Measurements from ENCODE around the gene KCND1. TPM values are rescaled to one million over a fixed set of nuclear protein-coding genes. Genes with fewer than 3 reads are reported as not detected.

Gene KCND1
- polyA plus RNA-seq (3.7 and 4.8 TPM in 2 replicates), polyA minus RNA-seq (1.2 and 2.7 TPM in 2 replicates)

DNA sequence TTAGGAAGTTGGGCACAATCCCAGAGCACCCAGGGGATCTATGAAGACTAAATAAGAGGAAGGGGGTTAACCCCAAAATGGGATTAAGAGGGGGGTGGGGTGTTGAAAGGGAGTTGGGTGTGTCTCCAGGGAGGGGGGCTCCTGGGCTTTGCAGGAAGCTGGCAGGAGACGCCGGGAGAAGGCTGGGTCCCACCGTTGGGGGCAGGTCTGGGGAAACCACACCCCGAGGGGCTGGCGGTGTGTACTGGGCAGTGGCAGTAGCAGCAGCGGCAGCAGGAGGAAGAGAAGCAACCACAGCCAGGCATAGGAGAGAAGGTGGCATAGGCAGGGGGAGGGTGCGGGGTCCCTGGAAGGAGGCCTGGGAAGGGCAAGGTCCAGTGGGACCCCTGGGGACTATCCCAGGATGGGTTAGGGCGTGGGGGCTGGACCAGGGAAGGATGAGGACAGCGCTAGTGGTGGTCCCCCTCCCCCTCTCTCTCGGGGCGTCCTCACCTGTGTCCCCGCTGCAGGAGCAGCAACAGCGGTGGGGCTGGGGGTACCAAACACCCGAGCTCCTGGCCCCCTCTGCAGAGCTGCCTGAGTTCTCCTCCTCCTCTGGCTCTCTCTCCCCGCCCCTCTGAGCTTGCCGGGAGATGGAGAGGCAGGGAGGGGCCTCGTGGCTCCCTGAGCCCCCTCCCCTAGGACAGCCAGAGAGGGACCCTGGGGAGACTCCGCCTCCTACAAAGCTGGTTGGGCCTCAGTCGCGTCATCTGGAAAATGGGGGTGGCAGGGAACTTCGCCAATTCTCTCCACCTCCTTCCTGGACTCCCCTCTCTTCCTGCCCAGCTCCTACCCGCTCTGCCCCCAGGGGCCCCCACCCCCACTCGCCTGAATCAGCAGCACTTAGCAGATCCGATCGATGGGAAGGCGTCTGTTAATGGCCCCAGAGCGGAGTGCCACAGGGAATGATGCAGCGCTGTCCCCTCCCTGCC lies at the start of gene KCND1:
Gene KCND1, minus strand, starts transcription at position 596 of the 971 bp plus-strand sequence. CDS start 1,573 bp downstream, outside the sequence.
- Histone ChIP-seq H3K27ac (ENCODE audit: low read length) (no peak within 1 kb of the TSS), H2AFZ (ENCODE audit: low read depth, low read length) (no peak within 1 kb of the TSS), H3K9me3 (ENCODE audit: low read length) (no peaks in the 10 kb centered on the region), H3K27me3 (ENCODE audit: insufficient read depth, low read depth, low read length) (no peaks in the 10 kb centered on the region), H3K9ac (ENCODE audit: low read length) (no peak within 1 kb of the TSS), H3K9me2 (ENCODE audit: insufficient read depth, low read length) (no peaks in the 10 kb centered on the region), H3K36me3 (ENCODE audit: insufficient read depth, low read length) (no peaks in the 10 kb centered on the region), H3K4me2 (ENCODE audit: low read length) (no peak within 1 kb of the TSS), H3K79me2 (replicated peaks; ENCODE audit: insufficient read depth, low read length) (no peaks in the 10 kb centered on the region), H4K20me1 (ENCODE audit: insufficient read depth) (no peaks in the 10 kb centered on the region), H3K4me3 (ENCODE audit: low read length) (no peak within 1 kb of the TSS), H3F3A (ENCODE audit: insufficient read depth, low read length, poor library complexity, severe bottlenecking) (no peaks in the 10 kb centered on the region)
- TF ChIP-seq, protein P1, sequence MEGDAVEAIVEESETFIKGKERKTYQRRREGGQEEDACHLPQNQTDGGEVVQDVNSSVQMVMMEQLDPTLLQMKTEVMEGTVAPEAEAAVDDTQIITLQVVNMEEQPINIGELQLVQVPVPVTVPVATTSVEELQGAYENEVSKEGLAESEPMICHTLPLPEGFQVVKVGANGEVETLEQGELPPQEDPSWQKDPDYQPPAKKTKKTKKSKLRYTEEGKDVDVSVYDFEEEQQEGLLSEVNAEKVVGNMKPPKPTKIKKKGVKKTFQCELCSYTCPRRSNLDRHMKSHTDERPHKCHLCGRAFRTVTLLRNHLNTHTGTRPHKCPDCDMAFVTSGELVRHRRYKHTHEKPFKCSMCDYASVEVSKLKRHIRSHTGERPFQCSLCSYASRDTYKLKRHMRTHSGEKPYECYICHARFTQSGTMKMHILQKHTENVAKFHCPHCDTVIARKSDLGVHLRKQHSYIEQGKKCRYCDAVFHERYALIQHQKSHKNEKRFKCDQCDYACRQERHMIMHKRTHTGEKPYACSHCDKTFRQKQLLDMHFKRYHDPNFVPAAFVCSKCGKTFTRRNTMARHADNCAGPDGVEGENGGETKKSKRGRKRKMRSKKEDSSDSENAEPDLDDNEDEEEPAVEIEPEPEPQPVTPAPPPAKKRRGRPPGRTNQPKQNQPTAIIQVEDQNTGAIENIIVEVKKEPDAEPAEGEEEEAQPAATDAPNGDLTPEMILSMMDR (IDR thresholded peaks at IDR 0.05; ENCODE audit: poor library complexity, severe bottlenecking), result no peak
- TF ChIP-seq POLR2AphosphoS5 (IDR thresholded peaks at IDR 0.05) (no peak), EZH2 (IDR thresholded peaks at IDR 0.05; ENCODE audit: borderline replicate concordance, insufficient read depth, low read length, poor library complexity, severe bottlenecking) (no peak), EP300 (conservative IDR thresholded peaks at IDR 0.05; ENCODE audit: poor library complexity, severe bottlenecking) (no peak), MXI1 (conservative IDR thresholded peaks at IDR 0.05; ENCODE audit: poor library complexity, severe bottlenecking) (no peak), RAD21 (conservative IDR thresholded peaks at IDR 0.05) (no peak), SMC3 (conservative IDR thresholded peaks at IDR 0.05; ENCODE audit: poor library complexity) (no peak), TAF1 (IDR thresholded peaks at IDR 0.05; ENCODE audit: low read depth) (no peak)
- TF ChIP-seq, protein P2, sequence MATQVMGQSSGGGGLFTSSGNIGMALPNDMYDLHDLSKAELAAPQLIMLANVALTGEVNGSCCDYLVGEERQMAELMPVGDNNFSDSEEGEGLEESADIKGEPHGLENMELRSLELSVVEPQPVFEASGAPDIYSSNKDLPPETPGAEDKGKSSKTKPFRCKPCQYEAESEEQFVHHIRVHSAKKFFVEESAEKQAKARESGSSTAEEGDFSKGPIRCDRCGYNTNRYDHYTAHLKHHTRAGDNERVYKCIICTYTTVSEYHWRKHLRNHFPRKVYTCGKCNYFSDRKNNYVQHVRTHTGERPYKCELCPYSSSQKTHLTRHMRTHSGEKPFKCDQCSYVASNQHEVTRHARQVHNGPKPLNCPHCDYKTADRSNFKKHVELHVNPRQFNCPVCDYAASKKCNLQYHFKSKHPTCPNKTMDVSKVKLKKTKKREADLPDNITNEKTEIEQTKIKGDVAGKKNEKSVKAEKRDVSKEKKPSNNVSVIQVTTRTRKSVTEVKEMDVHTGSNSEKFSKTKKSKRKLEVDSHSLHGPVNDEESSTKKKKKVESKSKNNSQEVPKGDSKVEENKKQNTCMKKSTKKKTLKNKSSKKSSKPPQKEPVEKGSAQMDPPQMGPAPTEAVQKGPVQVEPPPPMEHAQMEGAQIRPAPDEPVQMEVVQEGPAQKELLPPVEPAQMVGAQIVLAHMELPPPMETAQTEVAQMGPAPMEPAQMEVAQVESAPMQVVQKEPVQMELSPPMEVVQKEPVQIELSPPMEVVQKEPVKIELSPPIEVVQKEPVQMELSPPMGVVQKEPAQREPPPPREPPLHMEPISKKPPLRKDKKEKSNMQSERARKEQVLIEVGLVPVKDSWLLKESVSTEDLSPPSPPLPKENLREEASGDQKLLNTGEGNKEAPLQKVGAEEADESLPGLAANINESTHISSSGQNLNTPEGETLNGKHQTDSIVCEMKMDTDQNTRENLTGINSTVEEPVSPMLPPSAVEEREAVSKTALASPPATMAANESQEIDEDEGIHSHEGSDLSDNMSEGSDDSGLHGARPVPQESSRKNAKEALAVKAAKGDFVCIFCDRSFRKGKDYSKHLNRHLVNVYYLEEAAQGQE (IDR thresholded peaks at IDR 0.05; ENCODE audit: borderline replicate concordance), result no peak

DNA sequence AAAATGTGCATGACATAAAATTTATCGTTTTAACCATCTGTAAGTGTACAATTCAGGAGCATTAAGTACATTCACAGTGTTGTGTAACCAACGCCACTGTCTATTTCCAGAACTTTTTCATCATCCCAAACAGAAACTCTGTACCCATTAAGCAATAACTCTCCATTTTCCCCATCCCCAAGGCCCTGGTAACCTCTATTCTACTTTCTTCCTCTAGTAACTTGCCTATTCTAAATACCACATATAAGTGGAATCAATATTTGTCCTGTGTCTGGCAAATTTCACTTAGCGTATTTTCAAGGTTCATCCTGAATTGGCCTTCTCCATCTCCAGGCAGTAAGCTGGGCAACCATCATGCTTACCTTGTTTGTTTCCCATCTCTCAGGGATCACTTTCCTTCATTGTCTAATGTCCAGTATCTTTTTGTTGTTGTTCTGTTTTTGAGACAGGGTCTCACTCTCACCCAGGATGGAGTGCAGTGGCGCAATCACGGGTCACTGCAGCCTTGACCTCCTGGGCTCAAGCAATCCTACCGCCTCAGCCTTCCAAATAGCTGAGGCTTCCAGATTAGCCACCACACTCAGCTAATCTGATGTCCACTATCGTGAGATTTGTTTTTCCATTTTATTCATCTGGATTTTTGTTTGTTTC lies 48.1 kb upstream of the KCND1 start:
- Histone ChIP-seq H3K9me2 (ENCODE audit: insufficient read depth, low read length) (no peaks in the 10 kb centered on the region), H3K27me3 (ENCODE audit: insufficient read depth, low read depth, low read length) (no peaks in the 10 kb centered on the region), H3K4me3 (ENCODE audit: low read length) (no peak overlapping the region), H3K79me2 (replicated peaks; ENCODE audit: insufficient read depth, low read length) (no peaks in the 10 kb centered on the region), H3K4me2 (ENCODE audit: low read length) (no peak overlapping the region), H3K27ac (ENCODE audit: low read length) (no peak overlapping the region), H3K36me3 (ENCODE audit: insufficient read depth, low read length) (no peaks in the 10 kb centered on the region), H2AFZ (ENCODE audit: low read depth, low read length) (no peak overlapping the region), H4K20me1 (ENCODE audit: insufficient read depth) (no peaks in the 10 kb centered on the region), H3F3A (ENCODE audit: insufficient read depth, low read length, poor library complexity, severe bottlenecking) (no peaks in the 10 kb centered on the region), H3K9ac (ENCODE audit: low read length) (no peak overlapping the region), H3K9me3 (ENCODE audit: low read length) (no peaks in the 10 kb centered on the region)
- TF ChIP-seq, protein P2 (IDR thresholded peaks at IDR 0.05; ENCODE audit: borderline replicate concordance), result no peak
- TF ChIP-seq EP300 (conservative IDR thresholded peaks at IDR 0.05; ENCODE audit: poor library complexity, severe bottlenecking), result no peak
- TF ChIP-seq SMC3 (conservative IDR thresholded peaks at IDR 0.05; ENCODE audit: poor library complexity), result no peak
- no peak for TF ChIP-seq POLR2AphosphoS5 (IDR thresholded peaks at IDR 0.05)
- TF ChIP-seq MXI1 (conservative IDR thresholded peaks at IDR 0.05; ENCODE audit: poor library complexity, severe bottlenecking), result no peak
- TF ChIP-seq RAD21 (conservative IDR thresholded peaks at IDR 0.05), result no peak
- TF ChIP-seq EZH2 (IDR thresholded peaks at IDR 0.05; ENCODE audit: borderline replicate concordance, insufficient read depth, low read length, poor library complexity, severe bottlenecking), result no peak
- TF ChIP-seq, protein P1 (IDR thresholded peaks at IDR 0.05; ENCODE audit: poor library complexity, severe bottlenecking), result no peak
- no peak for TF ChIP-seq TAF1 (IDR thresholded peaks at IDR 0.05; ENCODE audit: low read depth)
